BLaER1 (cell line): ENCODE results near the gene GSAP.
"Not testable (repeated sequence)": the region's sequence is repeated elsewhere in the genome, so short reads cannot be mapped to it uniquely, and the experiment has no call there.

ENCODE experiments used
- H3K27ac ChIP-seq: shearing (Covaris generic); formaldehyde crosslinking; 2 replicates; pipeline ENCODE4 v1.8.1; 2022
- H3K27me3 ChIP-seq: shearing (Covaris generic); formaldehyde crosslinking; 2 replicates; pipeline ENCODE4 v1.8.1; 2022
- H3K36me3 ChIP-seq: shearing (Covaris generic); formaldehyde crosslinking; 2 replicates; pipeline ENCODE4 v1.8.1; 2022
- H3K4me1 ChIP-seq: shearing (Covaris generic); formaldehyde crosslinking; 2 replicates; pipeline ENCODE4 v1.8.1; 2022
- H3K4me2 ChIP-seq: shearing (Covaris generic); formaldehyde crosslinking; 2 replicates; pipeline ENCODE4 v1.8.1; 2022
- H3K4me3 ChIP-seq: shearing (Covaris generic); formaldehyde crosslinking; 2 replicates; pipeline ENCODE4 v1.8.1; 2022
- H3K9ac ChIP-seq: shearing (Covaris generic); formaldehyde crosslinking; 2 replicates; pipeline ENCODE4 v1.8.1; 2022
- H3K9me3 ChIP-seq: shearing (Covaris generic); formaldehyde crosslinking; 2 replicates; pipeline ENCODE4 v1.8.1; 2022
- H4K20me1 ChIP-seq: shearing (Covaris generic); formaldehyde crosslinking; 2 replicates; pipeline ENCODE4 v1.8.1; 2022
- Cebpa-rat ChIP-seq: shearing (Covaris generic); IDR thresholded peaks from 2 replicates; pipeline ENCODE4 v1.8.1; 2022

GSAP gene

DNA sequence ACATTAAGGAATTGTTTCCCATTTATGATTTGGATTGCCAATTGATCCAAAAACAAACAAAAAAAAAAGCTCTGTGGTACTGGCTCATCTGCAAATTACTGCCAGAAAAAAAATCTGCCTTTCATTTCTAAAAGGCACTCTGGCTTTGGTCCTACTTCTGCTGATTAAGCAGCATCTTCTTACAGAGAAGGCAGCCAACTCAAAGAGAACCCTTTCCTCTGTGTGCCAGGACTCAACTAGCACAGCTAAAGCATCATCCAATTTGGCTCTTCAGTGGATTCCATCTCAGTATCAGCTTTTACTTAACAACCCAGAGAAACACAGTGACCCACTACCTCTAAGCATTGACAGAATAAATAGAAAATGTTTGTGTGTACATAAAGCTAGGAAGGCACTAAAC is 80.6 kb downstream of the GSAP start:
- Histone ChIP-seq H3K4me2 (no peak overlapping the region), H4K20me1 (no peaks in the 10 kb centered on the region)

DNA sequence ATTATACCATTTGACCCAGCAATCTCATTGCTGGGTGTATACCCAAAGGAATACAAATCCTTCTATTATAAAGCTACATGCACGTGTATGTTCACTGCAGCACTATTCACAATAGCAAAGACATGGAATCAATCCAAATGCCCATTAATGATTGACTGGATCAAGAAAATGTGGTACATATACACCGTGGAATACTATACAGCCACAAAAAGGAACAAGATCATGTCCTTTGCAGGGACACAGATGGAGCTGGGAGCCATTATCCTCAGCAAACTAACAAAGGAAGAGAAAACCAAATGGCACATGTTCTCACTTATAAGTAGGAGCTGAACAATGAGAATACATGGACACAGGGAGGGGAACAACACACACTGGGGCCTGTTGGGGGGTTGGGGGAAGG is 82.1 kb downstream of the GSAP start:
- H3K4me1 ChIP-seq = peaks cover 46% of the 10 kb centered on the region
- H3K9me3 ChIP-seq, H3K27me3 ChIP-seq, H4K20me1 ChIP-seq, H3K4me2 ChIP-seq, H3K4me3 ChIP-seq, H3K27ac ChIP-seq, H3K9ac ChIP-seq, H3K36me3 ChIP-seq: not testable (repeated sequence)

More for the DNA sequence above, 80.6 kb downstream of the GSAP start:
- H3K27ac ChIP-seq = no peak overlapping the region
- peaks cover 30% of the 10 kb centered on the region for H3K4me1 ChIP-seq
- no peak for TF ChIP-seq Cebpa-rat
- H3K9ac ChIP-seq = no peak overlapping the region
- H3K27me3 ChIP-seq = no peaks in the 10 kb centered on the region
- H3K9me3 ChIP-seq = no peaks in the 10 kb centered on the region
- no peak overlapping the region for H3K4me3 ChIP-seq
- H3K36me3 ChIP-seq = no peaks in the 10 kb centered on the region

DNA sequence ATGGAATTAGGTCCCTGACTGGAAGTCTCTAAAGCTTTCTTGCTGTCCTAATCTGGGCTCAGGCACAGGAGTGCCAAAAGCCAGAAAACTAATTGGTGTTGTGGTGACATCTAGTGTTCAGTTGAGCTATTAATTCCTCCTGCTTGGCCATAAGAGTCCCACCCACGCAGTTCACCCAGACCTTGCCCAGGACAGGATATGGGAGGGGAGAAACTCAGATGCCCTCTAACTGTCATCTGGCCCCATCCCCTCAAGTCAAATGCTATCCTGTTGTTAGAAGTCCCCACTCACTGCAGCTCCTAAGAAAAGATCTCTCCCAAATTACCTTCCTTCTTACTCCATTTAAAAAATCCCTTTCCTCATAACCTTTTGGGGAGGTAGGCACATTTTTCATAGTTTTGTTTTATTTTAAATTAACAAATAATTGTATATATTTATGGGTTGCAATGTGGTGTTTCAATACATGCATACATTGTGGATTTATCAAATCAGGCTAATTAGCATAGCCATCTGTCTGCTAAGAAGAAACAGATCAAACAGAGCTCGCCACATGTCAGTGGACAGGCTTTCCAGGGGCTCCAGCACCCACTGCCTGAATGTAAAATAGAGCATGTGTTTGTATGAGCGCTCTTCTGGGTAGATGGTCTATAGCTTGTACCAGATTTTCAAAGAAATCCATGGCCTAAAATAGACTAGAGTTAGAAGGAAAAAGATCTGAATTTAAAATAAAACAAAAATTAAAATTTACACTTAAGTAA is 84.0 kb downstream of the GSAP start:
- Histone ChIP-seq H3K4me2 (peak overlapping the region; percentile 23; the same call in 1 of the 2 replicates), H3K27me3 (no peaks in the 10 kb centered on the region), H3K4me3 (no peak overlapping the region), H3K4me1 (peaks cover 52% of the 10 kb centered on the region), H3K27ac (no peak overlapping the region), H3K9me3 (no peaks in the 10 kb centered on the region), H3K9ac (no peak overlapping the region), H3K36me3 (no peaks in the 10 kb centered on the region), H4K20me1 (no peaks in the 10 kb centered on the region)
- no peak for TF ChIP-seq Cebpa-rat

DNA sequence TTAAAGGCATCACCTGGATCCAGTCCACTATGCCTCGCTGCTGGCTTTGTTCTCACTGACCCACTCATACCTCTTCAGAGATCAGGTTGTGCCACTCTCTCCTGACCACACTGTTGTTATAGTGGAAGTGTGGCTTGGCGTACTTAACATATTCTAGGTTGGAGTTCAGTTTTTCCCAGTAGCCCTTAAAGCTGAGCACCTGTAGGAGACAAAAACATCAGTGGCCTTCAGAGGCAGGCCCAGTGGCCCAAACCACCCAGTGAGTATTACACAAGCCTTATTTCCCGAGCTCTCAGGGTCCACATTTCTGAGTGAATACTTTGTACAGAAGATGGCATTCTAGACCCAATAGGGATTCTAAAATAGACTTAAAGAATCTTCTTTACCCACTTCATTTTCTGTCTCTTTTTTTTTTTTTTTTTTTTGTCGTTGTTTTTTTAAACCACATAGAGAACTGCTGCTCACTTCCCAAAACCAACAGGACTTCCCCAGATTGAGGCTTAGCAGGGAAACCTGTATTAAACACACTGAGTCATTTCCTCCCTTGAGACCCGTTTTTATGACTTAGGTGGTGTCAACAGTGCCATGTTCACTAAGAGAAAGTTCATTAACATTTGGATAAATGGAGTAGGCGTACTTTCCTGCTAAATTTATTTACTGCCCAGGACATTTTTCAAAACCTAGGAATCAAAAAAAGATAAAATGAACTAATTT is 85.8 kb downstream of the GSAP start:
- Histone ChIP-seq H3K4me1 (peaks cover 54% of the 10 kb centered on the region), H3K9me3 (no peaks in the 10 kb centered on the region), H3K27ac (no peak overlapping the region), H3K9ac (no peak overlapping the region), H3K4me2 (peak overlapping the region; percentile 57), H3K4me3 (no peak overlapping the region), H3K36me3 (no peaks in the 10 kb centered on the region), H4K20me1 (no peaks in the 10 kb centered on the region), H3K27me3 (no peaks in the 10 kb centered on the region)
- no peak for TF ChIP-seq Cebpa-rat

DNA sequence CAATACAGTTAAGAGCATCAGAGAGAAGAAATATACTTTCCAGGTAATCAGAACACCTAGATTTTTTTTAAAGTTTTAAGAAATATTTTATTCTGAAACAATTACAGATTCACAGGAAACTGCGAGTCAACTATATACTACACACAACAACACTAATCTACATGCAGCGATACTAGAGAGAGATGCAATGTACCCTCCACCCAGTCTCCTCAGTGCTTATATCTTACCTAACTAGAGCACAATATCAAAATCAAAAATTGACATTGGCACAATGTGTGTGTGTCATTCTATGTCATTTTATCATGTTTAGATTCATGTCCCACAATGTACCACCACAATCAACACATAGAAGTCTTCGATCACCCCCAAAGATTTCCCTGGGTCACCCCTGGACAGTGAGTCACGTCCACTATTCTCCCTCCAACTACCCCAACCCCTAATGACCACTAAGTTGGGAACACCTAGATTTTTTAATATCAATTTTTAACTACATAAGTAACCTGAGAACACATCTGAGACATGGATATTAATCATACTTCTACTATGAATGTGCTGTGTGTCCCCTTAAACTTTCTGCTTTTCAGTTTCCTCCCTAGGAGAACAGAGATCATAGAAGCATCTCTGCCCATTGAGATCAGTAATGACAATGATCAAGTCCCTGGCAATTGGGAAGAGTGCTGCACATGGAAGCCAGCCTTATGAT is 86.5 kb downstream of the GSAP start:
- no peak for TF ChIP-seq Cebpa-rat
- H3K27ac ChIP-seq = no peak overlapping the region
- H3K36me3 ChIP-seq = no peaks in the 10 kb centered on the region
- H3K4me1 ChIP-seq = peaks cover 54% of the 10 kb centered on the region
- no peaks in the 10 kb centered on the region for H3K27me3 ChIP-seq
- H3K9me3 ChIP-seq = no peaks in the 10 kb centered on the region
- H3K9ac ChIP-seq = no peak overlapping the region
- no peaks in the 10 kb centered on the region for H4K20me1 ChIP-seq
- peak overlapping the region; percentile 57 for H3K4me2 ChIP-seq
- no peak overlapping the region for H3K4me3 ChIP-seq

DNA sequence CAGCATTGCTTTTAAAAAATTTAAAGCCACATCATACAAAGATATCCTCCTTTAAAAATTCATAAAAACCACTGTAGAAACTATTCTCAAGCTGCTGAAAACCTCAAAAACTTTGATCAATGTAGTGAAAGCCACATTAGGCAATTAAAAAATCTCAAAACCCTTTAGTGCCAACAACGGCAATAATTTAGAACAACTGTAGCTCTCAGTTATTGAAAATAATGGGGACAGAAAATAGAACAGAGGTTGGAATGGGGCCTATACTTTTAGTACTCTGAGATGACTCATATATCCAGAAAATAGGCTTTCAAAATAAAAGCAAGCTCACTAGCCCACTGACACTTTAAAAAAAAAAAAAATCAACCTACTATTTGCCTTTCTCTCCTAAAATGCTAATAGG is 87.5 kb downstream of the GSAP start:
- no peaks in the 10 kb centered on the region for H3K27me3 ChIP-seq
- H3K9ac ChIP-seq = no peak overlapping the region
- H3K4me1 ChIP-seq = peaks cover 54% of the 10 kb centered on the region
- H4K20me1 ChIP-seq = no peaks in the 10 kb centered on the region
- H3K27ac ChIP-seq = no peak overlapping the region
- H3K36me3 ChIP-seq = no peaks in the 10 kb centered on the region
- H3K4me2 ChIP-seq = peak overlapping the region; percentile 71
- TF ChIP-seq Cebpa-rat = no peak
- H3K9me3 ChIP-seq = no peaks in the 10 kb centered on the region
- H3K4me3 ChIP-seq = no peak overlapping the region

DNA sequence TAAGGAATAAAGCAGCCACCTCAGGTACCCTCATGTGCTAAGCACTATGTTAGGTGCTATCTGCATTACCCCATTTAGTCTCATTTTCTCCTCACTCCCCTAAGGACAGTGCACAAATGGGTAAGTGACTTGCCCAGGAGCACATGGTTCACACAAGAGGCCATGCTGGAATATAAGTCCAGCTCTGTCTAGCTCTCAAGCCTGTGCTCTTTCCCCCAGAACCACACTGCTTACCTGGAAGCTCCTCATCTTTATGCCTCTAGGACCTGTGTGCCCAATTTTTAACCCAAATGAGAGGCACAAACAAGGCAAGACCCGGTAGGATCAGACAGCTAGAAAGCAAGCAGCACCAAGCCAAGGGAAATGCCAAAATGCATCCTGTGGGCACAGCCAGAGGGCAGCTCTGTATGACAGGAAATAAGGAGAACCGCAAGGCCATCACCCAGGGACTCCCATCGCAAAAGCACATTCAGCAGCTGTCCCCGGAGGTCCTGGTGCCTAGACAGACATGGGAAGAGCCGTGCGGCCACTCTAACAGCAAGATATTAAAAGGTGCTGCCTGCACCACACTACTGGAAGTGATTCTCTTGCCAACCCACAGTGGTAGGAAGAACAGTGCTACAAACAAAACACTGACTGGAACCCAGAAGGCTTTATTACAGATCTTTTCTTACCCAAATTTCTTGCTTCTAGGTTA is 88.1 kb downstream of the GSAP start:
- Histone ChIP-seq H3K9ac (no peak overlapping the region), H3K27me3 (no peaks in the 10 kb centered on the region), H3K27ac (no peak overlapping the region), H3K4me2 (peak overlapping the region; percentile 71), H3K9me3 (no peaks in the 10 kb centered on the region), H3K36me3 (no peaks in the 10 kb centered on the region), H4K20me1 (no peaks in the 10 kb centered on the region), H3K4me1 (peaks cover 54% of the 10 kb centered on the region), H3K4me3 (no peak overlapping the region)
- TF ChIP-seq Cebpa-rat = no peak

DNA sequence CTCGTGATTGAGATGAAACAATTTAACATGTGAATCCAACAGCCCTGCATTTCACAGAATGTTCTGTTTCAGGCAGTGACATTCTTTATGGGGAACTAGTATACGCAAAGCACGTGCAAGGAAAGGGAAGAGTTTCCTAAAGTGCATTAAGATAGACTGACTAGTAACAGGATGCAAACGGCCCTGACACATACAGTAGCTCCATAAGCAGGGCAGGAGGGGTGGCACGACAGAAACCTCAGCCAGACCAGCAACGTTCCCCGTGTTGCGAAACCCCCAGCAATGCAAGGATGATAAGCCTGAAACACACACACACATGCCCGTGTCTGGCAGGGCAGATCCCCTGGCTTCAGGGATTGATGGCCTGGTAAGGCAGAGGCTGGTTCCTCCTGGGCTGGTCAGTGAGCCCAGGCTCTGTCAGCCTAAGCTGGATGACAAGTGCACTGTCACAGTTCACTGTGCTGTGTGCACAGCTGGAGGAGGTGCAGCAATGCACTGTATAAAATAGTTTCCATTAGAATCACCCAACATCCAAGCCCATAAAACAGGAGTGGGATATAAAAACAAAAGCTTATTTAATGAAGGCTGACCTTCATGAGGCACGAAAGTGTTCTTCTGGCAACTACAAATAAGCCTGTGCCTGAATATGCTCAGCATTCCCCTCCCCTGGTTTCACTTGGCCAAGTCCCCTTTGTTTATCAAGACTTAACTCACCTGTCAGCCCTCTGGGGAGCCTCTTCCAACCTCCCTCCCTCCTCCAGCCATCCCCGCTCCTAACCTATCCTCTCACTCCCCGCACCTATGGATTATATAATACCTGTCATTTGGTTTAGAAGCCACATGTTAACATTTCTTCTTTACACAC is 88.8 kb downstream of the GSAP start:
- Histone ChIP-seq H3K4me2 (peak overlapping the region; percentile 71), H3K4me1 (peaks cover 54% of the 10 kb centered on the region)
- peak; percentile 65 for TF ChIP-seq Cebpa-rat

DNA sequence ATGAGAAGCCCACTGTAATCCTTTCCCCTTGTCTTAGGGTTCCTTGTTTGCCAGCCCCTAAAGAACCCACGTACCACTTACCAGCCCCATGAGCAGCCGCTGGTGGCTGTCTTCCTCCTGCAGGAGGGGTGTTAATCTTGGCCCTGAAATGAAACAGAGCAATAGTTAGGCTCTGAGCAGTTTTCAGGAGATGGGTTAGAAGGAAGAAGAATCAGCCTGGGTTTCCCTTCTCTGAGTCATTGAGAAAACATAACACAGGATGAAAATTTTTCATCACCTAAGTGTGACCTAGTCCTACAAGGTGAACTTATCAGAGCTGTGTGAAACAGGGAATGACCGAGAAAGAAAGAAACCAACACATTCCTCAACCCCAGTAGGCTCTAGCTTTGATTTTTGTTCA is 90.0 kb downstream of the GSAP start:
- no peak overlapping the region for H3K4me3 ChIP-seq
- no peaks in the 10 kb centered on the region for H3K36me3 ChIP-seq
- H3K4me1 ChIP-seq = peaks cover 43% of the 10 kb centered on the region
- no peaks in the 10 kb centered on the region for H3K9me3 ChIP-seq
- H3K4me2 ChIP-seq = no peak overlapping the region
- no peaks in the 10 kb centered on the region for H3K27me3 ChIP-seq
- no peak for TF ChIP-seq Cebpa-rat
- H3K9ac ChIP-seq = no peak overlapping the region
- no peaks in the 10 kb centered on the region for H4K20me1 ChIP-seq
- no peak overlapping the region for H3K27ac ChIP-seq

More for the DNA sequence above, 88.8 kb downstream of the GSAP start:
- Histone ChIP-seq H3K27me3 (no peaks in the 10 kb centered on the region), H3K9ac (no peak overlapping the region), H3K4me3 (no peak overlapping the region), H3K27ac (no peak overlapping the region), H3K9me3 (no peaks in the 10 kb centered on the region), H3K36me3 (no peaks in the 10 kb centered on the region), H4K20me1 (no peaks in the 10 kb centered on the region)
